ENCODE measurements around the gene PALD1.
A peak's percentile ranks its signal among the peaks of the same experiment; 100 is the strongest.

Gene PALD1

GRCh38 chr10:70478191-70479164 is at the start of gene PALD1:
Gene PALD1 (plus strand): TSS chr10:70478767. CDS start chr10:70525952, 47,185 bp downstream.
- Histone ChIP-seq H3K4me3 (peak within 1 kb of the TSS; percentile 44 to 59 (median 52)), H3K27ac (peak within 1 kb of the TSS; percentile 12 to 84 (median 70))

- Histone ChIP-seq H3K4me3 (no peak overlapping the region), H3K27ac (peak overlapping the region in 5 of 21 experiments; percentile 24 to 46 (median 43))
Measured at GRCh38 chr10:70430493-70431445, 47.8 kb upstream of the PALD1 start.

- peak overlapping the region in 2 of 21 experiments; percentile 2 to 9 for H3K27ac ChIP-seq
- no peak overlapping the region for H3K4me3 ChIP-seq
Measured at GRCh38 chr10:70432101-70432500, 46.5 kb upstream of the PALD1 start.

- Histone ChIP-seq H3K4me3 (no peak overlapping the region), H3K27ac (peak overlapping the region in 3 of 21 experiments; percentile 20 to 48 (median 38))
Measured at GRCh38 chr10:70432561-70433263, 45.9 kb upstream of the PALD1 start.

- H3K4me3 ChIP-seq = no peak overlapping the region
- no peak overlapping the region for H3K27ac ChIP-seq
Measured at GRCh38 chr10:70433581-70434280, 44.8 kb upstream of the PALD1 start.

GRCh38 chr10:70435241-70436085 is 43.1 kb upstream of the PALD1 start:
- H3K27ac ChIP-seq = no peak overlapping the region

GRCh38 chr10:70437721-70438120 is 40.8 kb upstream of the PALD1 start:
- Histone ChIP-seq H3K4me3 (no peak overlapping the region), H3K27ac (no peak overlapping the region)

More at GRCh38 chr10:70435241-70436085, 43.1 kb upstream of the PALD1 start:
- H3K4me3 ChIP-seq = no peak overlapping the region

- peak overlapping the region in 3 of 7 experiments; percentile 4 to 27 (median 5) for H3K4me3 ChIP-seq
- H3K27ac ChIP-seq = no peak overlapping the region
Measured at GRCh38 chr10:70440296-70441160, 38.0 kb upstream of the PALD1 start.

GRCh38 chr10:70441161-70441894 is 37.2 kb upstream of the PALD1 start, which contains the start of gene NODAL:
Gene NODAL (minus strand): TSS chr10:70441681. CDS start chr10:70441667, 14 bp downstream.
- peak within 1 kb of the TSS in 3 of 7 experiments; percentile 4 to 27 (median 5) for H3K4me3 ChIP-seq
- H3K27ac ChIP-seq = no peak within 1 kb of the TSS

- H3K27ac ChIP-seq = no peak overlapping the region
- no peak overlapping the region for H3K4me3 ChIP-seq
Measured at GRCh38 chr10:70441895-70442309, 36.7 kb upstream of the PALD1 start.

- Histone ChIP-seq H3K4me3 (no peak overlapping the region), H3K27ac (no peak overlapping the region)
Measured at GRCh38 chr10:70442332-70442988, 36.1 kb upstream of the PALD1 start.

GRCh38 chr10:70444744-70445143 is 33.8 kb upstream of the PALD1 start:
- no peak overlapping the region for H3K27ac ChIP-seq
- no peak overlapping the region for H3K4me3 ChIP-seq

- Histone ChIP-seq H3K4me3 (no peak overlapping the region), H3K27ac (no peak overlapping the region)
Measured at GRCh38 chr10:70445718-70446657, 32.6 kb upstream of the PALD1 start.

GRCh38 chr10:70448236-70448635 is 30.3 kb upstream of the PALD1 start:
- Histone ChIP-seq H3K27ac (no peak overlapping the region), H3K4me3 (no peak overlapping the region)

- Histone ChIP-seq H3K4me3 (no peak overlapping the region), H3K27ac (no peak overlapping the region)
Measured at GRCh38 chr10:70455213-70455630, 23.3 kb upstream of the PALD1 start.
